HG03045 (cell line): Measurements from ENCODE around the gene MAP2K5.

Source experiments
- ATAC-seq: cut with Tn5 transposase; IDR thresholded peaks from one replicate; pipeline ENCODE4 v1.9.1; 2021; ENCODE audit warnings: mild to moderate bottlenecking, moderate library complexity; ENCODE audit not compliant: unreplicated experiment

MAP2K5 gene

DNA sequence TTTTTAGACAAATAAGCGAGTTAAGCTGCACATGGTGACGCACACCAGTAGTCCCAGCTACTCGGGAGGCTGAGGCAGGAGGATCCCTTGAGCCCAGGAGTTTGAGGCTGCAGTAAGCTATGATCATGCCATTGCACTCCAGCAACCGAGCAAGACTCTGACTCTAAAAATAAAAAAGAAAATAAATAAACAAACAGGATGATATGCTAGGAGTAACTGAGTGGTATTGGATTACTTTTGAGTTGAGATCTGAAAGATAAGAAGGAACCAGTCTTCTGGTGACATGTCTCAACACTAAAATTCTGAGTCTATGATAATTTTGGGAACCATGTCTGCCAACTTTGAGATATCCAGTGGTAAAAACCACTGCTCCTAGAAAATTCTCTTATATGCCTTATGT is 173.7 kb downstream of the MAP2K5 start:
- ATAC-seq, result no peak

DNA sequence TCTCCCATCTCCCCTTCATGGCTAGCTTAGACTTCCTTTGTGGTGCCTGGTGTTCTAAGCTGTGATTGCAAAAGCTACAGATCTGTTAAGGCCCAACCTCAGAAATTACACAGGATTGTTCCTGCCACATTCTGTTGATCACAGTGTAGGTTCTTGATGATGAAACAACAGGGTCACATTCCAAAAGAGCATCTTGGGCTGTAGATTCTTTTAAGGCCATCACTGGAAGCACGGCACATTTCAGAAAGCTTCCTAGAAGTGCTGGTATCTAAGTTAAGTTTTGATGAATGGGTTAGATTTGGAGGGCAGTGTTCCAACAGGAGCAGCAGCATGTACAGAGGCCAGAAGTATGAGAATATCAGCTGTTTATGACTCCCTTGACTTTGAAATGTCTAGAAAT is 175.3 kb downstream of the MAP2K5 start:
- ATAC-seq, result no peak

DNA sequence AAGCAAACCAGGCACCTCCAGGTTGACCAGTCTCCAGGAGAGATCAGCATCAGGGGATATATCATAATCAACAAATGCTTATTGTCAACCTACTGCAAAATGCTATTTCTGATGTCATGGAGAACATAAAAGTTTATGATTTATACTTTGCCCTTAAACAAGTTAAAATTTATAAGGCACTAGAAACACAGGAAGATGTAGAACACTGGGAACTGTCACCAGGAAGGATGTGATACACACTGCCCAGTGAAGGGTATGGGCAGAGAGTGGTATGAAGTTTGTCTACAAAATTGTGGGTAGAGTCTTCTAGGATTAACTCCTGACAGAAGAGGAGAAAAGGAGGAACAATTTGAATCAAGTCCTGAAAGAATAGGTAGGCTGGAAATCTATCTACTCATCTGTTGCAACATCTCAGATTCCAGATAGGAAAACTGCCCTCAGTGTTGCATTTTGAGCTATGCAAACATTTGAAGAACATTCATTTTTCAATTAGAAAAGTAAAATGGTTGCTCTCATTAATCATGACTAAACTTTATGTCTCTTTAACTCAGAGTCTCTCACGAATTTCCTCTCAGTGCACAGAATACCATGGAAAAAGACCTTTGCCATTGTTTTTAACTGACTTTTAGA is 176.9 kb downstream of the MAP2K5 start:
- no peak for ATAC-seq

DNA sequence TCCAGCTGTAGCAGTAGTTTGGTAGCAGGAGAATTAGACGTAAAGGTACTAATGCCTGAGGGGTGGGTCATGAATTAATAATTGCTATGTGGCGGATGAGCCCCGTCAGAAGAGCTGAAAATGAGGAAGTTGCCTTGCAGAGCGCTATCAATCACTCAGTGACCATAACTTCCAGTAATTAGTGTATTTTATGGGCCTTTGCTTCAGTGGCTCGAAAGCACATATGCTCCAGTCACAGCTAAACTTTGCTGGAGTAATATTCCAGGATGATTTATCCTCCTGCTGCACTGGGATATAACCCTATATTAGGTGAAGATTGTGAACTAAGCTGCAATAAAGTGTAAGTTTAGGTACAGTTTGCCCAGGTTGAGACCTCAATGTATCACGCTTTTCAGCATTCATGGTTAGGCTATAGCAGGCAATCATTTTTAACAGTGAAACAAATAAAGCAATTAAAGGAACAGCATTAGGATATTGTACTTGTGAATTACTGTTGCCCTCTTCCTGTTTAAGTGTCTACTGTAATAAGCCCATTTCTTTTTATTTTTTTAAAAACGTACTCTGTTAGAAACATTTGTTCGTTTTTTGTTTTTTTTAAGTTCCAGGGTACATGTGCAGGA is 178.2 kb downstream of the MAP2K5 start:
- ATAC-seq, result no peak

DNA sequence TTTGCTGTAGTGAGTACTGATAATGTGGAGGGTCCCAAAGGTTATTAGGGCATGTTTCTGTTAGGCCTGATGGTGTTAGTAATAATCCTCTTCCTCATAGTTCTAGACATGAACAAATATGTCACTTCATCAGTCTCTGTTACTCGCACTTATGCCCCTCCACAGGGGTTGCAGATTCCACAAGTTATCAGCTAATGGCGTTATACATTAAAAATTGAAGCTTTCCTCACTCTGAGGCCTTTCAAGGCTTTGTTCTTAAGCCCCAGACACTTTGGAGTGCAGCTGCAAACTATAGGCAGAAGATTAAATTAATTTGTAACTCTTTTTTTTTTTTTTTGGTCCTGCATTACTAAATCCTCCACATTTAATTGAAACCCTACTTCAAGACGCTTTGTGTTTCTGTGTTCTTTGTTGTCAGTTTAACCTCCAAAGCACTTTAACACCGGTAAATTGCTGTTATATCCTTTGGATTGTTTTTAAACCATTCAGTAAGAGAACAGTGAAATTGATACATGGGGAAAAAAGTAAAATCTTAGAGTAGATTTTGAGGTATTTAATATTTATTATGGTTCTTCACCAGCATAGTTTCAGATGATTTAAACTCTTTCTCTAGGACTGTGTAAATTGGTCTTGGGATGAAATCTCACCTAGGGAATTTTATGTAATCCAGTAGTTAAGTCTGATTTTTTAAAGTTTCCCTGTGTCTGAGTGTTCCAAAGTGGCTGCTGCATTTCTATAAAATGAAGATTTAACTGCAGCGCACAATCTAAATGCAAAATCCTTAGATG is 179.7 kb downstream of the MAP2K5 start:
- ATAC-seq, result no peak

DNA sequence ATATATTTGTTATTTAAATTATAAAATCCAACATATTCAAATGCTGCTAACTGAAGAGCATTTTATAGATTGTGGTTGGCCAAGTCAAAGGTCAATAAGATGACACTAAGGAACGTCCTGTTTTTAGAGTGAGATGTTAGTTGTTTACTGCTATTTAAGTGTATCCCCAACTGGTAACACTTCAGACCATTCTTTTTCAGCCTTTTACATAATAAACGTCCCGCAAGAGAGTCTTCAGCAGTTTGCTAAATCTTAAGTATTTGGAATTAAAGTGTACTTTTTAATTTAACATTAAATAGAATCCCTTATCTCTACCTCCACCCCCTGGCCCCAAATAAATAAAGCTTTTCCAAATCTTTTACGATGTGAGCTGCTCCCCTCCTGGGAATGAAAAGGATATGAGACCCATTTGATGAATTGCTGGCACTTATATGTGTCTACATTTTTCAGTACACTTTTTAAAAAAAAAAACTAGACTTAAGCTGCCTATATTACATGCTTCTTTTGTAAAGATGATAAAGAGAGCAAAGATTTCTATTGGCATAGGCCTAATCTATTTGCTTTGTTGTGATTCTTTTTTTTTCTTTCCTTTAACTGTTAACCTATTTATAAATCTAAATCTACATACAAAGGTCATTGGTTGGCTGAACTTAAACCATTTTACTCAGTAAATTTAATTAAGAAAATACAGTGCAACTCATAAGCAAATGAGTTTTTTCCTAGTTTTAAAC is 181.0 kb downstream of the MAP2K5 start:
- no peak for ATAC-seq

DNA sequence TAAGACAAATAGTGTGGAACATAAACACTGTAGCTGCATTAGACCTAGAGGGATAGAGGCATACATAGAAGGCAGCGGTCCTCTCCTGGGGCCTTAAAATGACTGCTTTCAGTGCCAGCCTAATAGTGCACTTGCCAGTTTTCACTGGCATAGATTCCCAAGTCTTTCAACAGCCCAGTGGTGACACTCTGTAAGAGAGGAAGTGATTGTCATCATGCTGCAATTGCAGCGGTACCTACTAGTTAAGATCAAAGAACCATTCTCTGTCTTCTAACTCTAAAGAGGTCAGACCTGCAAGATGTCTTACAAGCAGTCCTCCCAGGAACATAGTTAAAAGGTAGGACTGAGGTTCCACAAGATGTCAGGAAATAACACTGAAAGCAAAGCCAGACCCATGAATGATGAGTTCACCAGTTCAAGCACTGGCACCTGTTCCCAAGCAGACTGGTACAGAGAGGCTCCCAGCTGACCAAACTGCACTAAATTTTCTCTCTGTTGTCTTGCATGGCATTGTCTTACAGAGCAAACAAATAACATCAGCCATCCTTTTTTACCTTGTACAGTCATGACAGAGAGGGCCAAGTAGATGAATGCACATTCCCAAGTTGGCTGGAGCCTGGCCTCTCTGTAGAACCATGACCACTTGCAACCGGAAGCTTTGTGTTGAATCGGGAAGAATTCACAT is 182.3 kb downstream of the MAP2K5 start:
- no peak for ATAC-seq

DNA sequence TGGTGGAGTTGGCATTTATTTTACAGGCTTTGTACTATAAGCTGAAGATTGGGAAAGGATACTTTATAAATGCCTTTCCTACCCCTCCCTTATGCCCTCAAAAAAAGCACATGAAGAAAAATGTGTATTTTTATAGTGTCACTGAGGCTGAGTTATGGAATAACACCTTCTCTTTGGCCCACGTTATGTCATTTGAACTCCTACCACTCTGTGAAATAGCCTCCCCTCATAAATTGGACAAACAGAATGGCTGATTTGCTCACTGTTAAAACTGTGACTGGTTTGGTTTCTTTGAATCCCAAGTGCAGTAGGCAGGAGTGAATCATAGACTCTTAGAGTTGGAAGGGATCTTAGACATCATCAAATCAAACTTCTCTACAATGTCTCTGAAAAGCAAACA is 187.6 kb downstream of the MAP2K5 start:
- ATAC-seq, result no peak

DNA sequence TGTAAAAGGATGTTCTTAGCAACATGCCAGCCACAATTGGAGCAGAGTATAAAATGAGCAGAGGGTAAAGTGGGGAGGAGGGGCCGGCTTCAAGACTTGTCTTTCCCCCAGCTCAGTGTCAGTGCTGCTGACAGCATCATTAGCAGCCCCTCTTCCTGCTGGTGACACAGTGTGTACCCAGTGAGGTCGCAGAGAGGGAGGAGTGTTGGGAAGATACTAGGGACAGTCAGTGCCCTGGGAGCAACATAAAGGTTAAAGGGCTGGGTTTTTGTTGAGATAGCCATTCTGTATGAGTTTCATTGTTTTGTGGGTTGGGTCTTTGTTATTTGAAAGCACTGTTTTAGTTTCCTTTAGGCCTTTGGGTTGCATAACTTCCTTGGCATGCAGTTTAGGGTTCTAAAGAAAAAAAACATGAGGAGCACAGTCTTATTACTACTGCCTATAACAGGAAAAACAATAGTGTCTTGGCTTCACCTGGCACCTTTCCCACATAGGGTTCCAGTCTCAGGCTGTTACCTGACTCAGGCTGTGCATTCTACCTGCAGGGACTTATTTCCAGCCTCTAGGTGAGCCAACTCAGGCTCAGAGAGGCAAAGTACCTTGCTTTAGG is 188.7 kb downstream of the MAP2K5 start:
- ATAC-seq, result no peak

DNA sequence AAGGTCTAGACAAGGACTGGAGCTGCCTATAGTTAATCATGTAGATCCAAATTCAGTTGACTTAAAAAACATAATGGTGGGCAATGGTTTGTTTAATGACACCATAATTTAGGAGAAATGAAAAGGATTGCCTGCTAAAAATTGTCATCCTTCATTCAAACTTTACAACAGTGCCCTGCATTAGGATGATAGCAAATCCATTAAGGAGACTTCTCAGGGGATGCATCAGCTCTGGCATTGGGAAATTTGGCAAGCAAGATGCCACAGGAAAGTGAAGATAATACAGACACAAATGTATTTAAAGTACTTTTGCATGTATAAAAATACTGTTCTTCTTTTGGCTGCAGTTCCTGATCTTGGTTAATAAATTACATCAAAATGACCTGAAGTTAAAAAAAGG is 189.7 kb downstream of the MAP2K5 start:
- no peak for ATAC-seq

DNA sequence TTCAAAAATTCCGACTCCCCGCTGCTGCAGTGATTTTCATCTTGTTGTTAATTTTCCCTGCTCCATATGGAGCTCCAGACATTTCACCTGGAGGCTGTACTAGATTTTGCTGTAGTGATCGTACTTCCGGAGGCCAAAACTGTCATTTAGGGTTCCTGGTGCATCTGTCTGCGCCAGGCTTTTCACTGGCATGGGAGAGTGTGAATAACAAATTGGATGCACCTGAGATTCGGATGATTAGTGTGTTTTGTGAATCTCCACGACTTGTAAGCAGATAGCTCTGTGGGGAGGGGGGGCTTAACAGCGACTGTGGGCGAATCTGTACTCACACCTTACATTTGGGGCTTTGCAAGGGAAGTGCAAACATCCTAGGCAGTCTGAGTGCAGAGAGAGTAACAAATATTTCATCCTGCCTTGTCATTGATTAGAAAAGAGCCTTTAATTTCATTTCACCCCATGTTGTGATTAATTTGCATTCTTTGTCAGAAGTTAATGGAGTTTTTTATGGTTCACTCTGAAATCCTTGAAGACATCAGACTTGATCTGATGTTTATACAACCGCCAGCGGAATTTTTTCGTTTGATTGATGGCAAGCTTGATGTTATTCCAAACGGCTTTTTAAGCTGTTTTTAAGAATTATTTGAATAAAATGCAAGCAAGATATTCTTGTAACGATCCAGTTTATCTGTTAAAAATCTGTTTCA is 190.3 kb downstream of the MAP2K5 start:
- ATAC-seq, result no peak

DNA sequence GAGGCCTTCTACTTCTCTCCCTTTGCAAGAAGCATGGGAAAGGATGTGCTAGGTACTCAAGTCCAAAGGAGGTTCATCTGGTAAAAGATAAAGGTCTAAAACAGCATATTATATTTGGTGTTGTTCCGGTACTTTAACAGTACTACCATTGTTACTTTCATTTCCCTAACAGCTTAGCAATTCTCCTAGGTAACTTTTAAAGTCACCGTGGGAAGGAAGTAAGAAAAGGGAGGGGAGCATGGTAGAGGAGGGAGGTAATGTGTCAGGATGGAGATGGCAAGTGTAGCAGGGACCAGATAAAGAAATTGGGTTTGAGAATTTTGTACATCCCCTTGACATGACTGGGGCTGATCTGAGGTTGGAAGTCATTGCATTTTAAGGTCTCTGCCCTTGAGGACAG is 193.4 kb downstream of the MAP2K5 start:
- no peak for ATAC-seq

DNA sequence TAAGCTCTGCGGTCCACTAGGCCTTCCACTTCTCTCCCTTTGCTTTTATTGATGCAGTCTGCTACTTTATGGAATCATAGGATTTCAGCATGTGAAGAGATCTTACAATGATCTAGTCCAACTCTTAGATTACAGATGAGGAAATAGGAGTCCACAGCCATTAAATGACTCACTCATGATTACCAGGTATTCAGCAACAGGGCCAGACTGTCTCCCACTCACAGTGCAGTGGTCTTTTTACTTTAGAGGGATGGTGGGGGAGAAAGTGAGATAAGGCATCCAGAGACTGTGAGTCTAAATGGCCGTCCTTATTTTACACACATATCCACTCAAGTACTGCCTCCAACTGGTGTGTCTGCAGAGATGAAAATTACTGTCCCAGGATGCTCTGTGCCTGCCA is 194.3 kb downstream of the MAP2K5 start:
- ATAC-seq, result no peak

DNA sequence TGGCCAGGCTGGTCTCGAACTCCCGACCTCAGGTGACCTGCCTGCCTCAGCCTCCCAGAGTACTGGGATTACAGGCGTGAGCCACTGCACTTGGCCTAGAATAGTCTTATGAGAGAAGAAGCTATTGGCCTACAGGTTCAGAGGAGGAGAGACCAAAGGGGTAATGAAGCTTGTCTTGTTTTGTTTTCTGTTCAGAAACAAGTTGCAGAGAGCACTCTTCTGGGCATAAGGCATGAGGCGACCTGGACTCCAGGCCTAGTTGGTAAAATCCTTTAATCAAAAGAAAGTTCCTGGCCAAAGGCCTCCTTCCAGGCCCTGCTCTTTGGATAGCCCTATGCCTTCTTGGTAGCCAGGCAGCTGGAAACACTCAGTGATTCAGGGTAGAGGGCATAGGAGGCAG is 195.6 kb downstream of the MAP2K5 start:
- no peak for ATAC-seq

DNA sequence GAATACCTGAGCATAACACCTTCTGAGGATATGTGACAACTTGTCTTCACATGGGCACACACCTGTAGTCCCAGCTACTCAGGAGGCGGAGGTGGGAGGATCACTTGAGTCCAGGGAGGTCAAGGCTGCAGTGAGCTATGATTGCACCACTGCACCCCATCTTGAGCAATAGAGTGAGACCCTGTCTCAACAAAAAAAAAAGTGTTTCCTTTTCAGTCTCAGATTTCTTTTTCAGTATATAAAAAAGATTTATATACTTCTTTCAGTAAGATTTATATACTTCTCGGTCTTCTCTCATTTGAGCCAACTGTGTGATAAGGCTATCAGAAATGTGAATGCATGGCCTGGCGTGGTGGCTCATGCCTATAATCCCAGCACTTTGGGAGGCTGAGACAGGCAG is 197.9 kb downstream of the MAP2K5 start:
- ATAC-seq, result no peak

DNA sequence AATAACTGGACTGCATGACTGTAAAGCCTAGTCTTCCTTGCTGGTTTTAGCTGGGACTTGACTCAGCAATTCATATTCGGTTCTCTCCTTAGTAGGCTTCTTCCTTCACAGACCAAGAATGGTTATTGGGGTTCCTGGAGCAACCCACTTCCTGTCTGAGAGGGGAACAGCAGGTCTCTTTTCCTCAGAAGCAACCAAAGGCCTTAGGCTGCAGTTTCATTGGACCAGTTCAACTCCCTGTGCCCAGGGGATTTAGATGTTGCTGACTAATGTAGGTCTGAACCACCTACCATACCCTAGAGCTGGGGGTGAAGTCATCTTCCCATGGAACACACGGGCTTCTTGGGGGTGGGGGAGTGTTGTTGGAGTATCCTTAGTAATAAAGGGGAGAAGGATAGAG is 198.8 kb downstream of the MAP2K5 start:
- ATAC-seq, result no peak

DNA sequence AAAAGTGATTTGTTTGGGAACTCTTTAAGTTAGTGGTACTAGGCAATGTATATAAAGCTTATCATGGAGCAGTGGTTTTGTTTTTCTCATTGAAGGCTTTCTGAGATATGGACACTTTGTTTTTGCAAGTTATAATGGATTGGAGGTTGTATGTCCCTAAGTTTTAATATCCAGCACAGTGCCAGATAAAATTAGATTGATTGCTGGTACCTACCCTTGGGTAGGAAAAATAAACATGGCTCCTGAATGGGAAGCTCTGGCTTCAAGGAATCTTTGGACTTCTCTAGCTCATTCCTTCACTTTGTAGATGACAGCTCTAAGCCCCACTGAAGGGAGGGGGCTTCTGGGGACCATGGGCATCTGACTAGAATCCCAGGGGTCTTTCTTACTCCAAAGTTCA is 201.1 kb downstream of the MAP2K5 start:
- no peak for ATAC-seq

DNA sequence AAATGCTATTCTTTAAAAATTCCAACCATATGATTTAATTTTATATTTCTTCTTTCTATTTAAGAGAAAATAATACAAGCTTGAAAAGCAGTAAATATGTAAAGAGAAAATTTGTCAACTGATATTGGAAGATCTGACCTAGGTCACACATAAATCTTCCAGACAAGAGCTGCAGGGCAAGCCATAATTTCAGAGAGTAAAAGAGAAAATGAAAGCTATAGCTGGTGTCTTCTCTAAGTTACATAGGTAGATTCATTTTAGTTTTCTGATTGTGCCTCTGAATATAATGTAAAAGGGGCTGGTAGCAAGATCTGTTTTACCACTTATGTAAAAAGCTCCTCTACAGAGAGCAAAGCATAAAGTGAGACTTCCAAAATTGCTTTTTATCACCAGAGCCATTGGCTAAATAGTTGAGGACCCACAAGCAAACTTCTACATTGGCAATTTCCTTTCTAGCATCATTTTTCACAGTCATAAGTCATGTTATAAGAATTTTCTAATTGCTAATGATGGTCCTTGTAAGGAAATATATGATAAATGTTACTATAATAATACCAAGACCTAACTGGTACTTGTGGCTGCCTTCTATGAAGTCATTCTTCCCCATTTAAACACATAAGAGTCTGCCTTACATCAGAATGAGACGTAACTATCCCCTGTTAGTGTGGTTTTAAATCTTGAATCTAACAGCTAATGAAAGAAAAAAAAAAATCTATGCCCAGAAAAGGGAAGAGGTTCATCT is 202.0 kb downstream of the MAP2K5 start:
- ATAC-seq, result no peak
